Smooth muscle cell (in vitro differentiated cells): ENCODE measurements around the gene RLF. TPM values are rescaled to one million over a fixed set of nuclear protein-coding genes. Genes with fewer than 3 reads are reported as not detected.
A peak's percentile ranks its signal among the peaks of the same experiment; 100 is the strongest.

Experiments
- DNase-seq: peaks from one replicate; lab custom pipeline; 2025; ENCODE audit not compliant: unreplicated experiment; lab: John Stamatoyannopoulos, UW
- H2AFZ ChIP-seq: fragments of 200-600 bp; sonication (generic); 2 replicates; pipeline ENCODE4 v1.6.0; 2016; ENCODE audit warnings: antibody characterized with exemption, low read depth, mild to moderate bottlenecking
- H3F3A ChIP-seq: fragments of 200-600 bp; sonication (generic); 2 replicates; pipeline ENCODE4 v1.6.0; 2017; ENCODE audit warnings: antibody characterized with exemption, low read depth
- H3K27ac ChIP-seq: fragments of 200-600 bp; sonication (generic); 2 replicates; pipeline ENCODE4 v1.5.1; 2016; ENCODE audit warnings: low read depth, mild to moderate bottlenecking
- H3K27me3 ChIP-seq: fragments of 200-600 bp; sonication (generic); 2 replicates; pipeline ENCODE4 v1.6.1; 2016; ENCODE audit warnings: low read depth, mild to moderate bottlenecking
- H3K36me3 ChIP-seq: fragments of 200-600 bp; sonication (generic); 2 replicates; pipeline ENCODE4 v1.5.1; 2016; ENCODE audit warnings: low read depth
- H3K4me1 ChIP-seq: fragments of 200-600 bp; sonication (generic); 2 replicates; pipeline ENCODE4 v1.5.1; 2016; ENCODE audit warnings: low read depth
- H3K4me2 ChIP-seq: fragments of 200-600 bp; sonication (generic); 2 replicates; pipeline ENCODE4 v1.6.0; 2016; ENCODE audit warnings: mild to moderate bottlenecking
- H3K4me3 ChIP-seq: fragments of 200-600 bp; sonication (generic); 2 replicates; pipeline ENCODE4 v1.5.1; 2016; ENCODE audit warnings: mild to moderate bottlenecking
- H3K79me2 ChIP-seq: fragments of 200-600 bp; sonication (generic); 2 replicates; pipeline ENCODE4 v1.6.0; 2016; ENCODE audit warnings: low read depth, mild to moderate bottlenecking
- H3K9ac ChIP-seq: fragments of 200-600 bp; sonication (generic); 2 replicates; pipeline ENCODE4 v1.6.0; 2016; ENCODE audit warnings: low read depth
- H3K9me3 ChIP-seq: fragments of 200-600 bp; sonication (generic); replicated peaks from 2 replicates; pipeline ENCODE4 v1.5.1; 2016; ENCODE audit warnings: low read depth
- H4K20me1 ChIP-seq: fragments of 200-600 bp; sonication (generic); 2 replicates; pipeline ENCODE4 v1.6.0; 2016; ENCODE audit warnings: low read depth
- CTCF ChIP-seq: fragments of 200-600 bp; sonication (generic); IDR thresholded peaks from 2 replicates; pipeline ENCODE4 v1.5.1; 2017; ENCODE audit warnings: borderline replicate concordance, mild to moderate bottlenecking, antibody characterized with exemption; ENCODE audit not compliant: insufficient read depth, poor library complexity, severe bottlenecking
- WGBS: methylation state at CpG from one replicate; pipeline ENCODE4 v1.1.7; 2016; ENCODE audit warnings: low lambda C conversion rate; 5-methylcytosine and 5-hydroxymethylcytosine counted together
- polyA plus RNA-seq: library from polyadenylated mRNA; unstranded; fragments of >200 nt; fragmentation: Nextera tagmentation; extraction: Ambion mirVana; gene quantifications from 2 replicates; pipeline ENCODE4 v1.2.1, GENCODE V29; 2016
- total RNA-seq: library from RNA; depleted of rRNA; stranded (reverse); fragments of >200 nt; gene quantifications from 2 replicates; pipeline ENCODE4 v1.2.3, GENCODE V29; 2014

RLF gene
- total and polyA plus RNA-seq, 2 experiments from 2014 or later = 8.2 to 35.2 TPM

GRCh38 chr1:40239626-40240025 is 78.4 kb downstream of the RLF start:
- 91% methylated on average over 1 of the region's 1 CpG for WGBS
- Histone ChIP-seq H4K20me1 (peaks cover 31% of the 10 kb centered on the region), H3K9ac (no peak overlapping the region), H3K4me1 (no peaks in the 10 kb centered on the region), H3K79me2 (no peaks in the 10 kb centered on the region), H2AFZ (no peak overlapping the region), H3K9me3 (no peaks in the 10 kb centered on the region), H3K27ac (peak overlapping the region; percentile 9), H3K4me3 (no peak overlapping the region), H3K36me3 (peaks cover 23% of the 10 kb centered on the region), H3K27me3 (no peaks in the 10 kb centered on the region), H3F3A (peaks cover 24% of the 10 kb centered on the region), H3K4me2 (no peak overlapping the region)
- no peak for DNase-seq
- TF ChIP-seq CTCF = no peak

- no peaks in the 10 kb centered on the region for H3K9me3 ChIP-seq
- H3K4me1 ChIP-seq = no peaks in the 10 kb centered on the region
- H3F3A ChIP-seq = peaks cover 24% of the 10 kb centered on the region
- H3K4me2 ChIP-seq = no peak overlapping the region
- H4K20me1 ChIP-seq = peaks cover 31% of the 10 kb centered on the region
- H2AFZ ChIP-seq = no peak overlapping the region
- H3K27me3 ChIP-seq = no peaks in the 10 kb centered on the region
- H3K4me3 ChIP-seq = no peak overlapping the region
- no peak overlapping the region for H3K9ac ChIP-seq
- peaks cover 21% of the 10 kb centered on the region for H3K36me3 ChIP-seq
- H3K79me2 ChIP-seq = no peaks in the 10 kb centered on the region
- no peak for TF ChIP-seq CTCF
- no peak for DNase-seq
- H3K27ac ChIP-seq = peak overlapping the region; percentile 70
- 97% methylated on average over 2 of the region's 2 CpGs for WGBS
Measured at GRCh38 chr1:40240390-40240789, 79.2 kb downstream of the RLF start.

DNA sequence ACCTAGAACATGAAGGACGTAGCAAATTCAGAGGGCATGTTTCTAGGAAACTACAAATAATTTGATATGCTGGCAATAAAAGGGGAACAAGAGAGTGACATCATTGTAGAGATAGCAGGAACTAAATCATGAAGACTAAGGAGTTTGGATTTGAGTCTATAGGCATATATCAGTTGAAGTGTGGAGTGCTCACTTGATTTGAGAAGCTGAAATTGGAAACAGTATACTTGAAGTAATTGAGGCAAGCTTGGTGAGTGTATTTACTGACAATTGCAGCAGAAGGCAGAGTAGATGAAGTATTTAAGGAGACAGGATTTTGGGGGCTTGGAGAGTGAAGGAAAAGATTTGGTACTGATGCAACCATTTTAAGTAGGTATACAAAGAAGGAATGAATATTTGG is 80.2 kb downstream of the RLF start:
- H3K36me3 ChIP-seq = peaks cover 11% of the 10 kb centered on the region
- no peak overlapping the region for H3K9ac ChIP-seq
- H3K4me1 ChIP-seq = no peaks in the 10 kb centered on the region
- H3K4me2 ChIP-seq = peak overlapping the region; percentile 32
- H3K27ac ChIP-seq = peak overlapping the region; percentile 70
- no peak overlapping the region for H3K4me3 ChIP-seq
- peaks cover 27% of the 10 kb centered on the region for H4K20me1 ChIP-seq
- no peak for TF ChIP-seq CTCF
- no peak overlapping the region for H2AFZ ChIP-seq
- H3K79me2 ChIP-seq = no peaks in the 10 kb centered on the region
- no peaks in the 10 kb centered on the region for H3K9me3 ChIP-seq
- peaks cover 24% of the 10 kb centered on the region for H3F3A ChIP-seq
- no peaks in the 10 kb centered on the region for H3K27me3 ChIP-seq
- no peak for DNase-seq
- 93% methylated on average over 1 of the region's 1 CpG for WGBS

GRCh38 chr1:40243351-40243750 is 82.2 kb downstream of the RLF start:
- 93% methylated on average over 2 of the region's 2 CpGs for WGBS
- no peak overlapping the region for H3K9ac ChIP-seq

More at GRCh38 chr1:40243351-40243750, 82.2 kb downstream of the RLF start:
- Histone ChIP-seq H3K36me3 (no peaks in the 10 kb centered on the region), H3K27ac (no peak overlapping the region), H3K9me3 (no peaks in the 10 kb centered on the region), H3F3A (peaks cover 24% of the 10 kb centered on the region), H3K4me1 (no peaks in the 10 kb centered on the region), H4K20me1 (peaks cover 10% of the 10 kb centered on the region), H3K27me3 (no peaks in the 10 kb centered on the region), H3K79me2 (no peaks in the 10 kb centered on the region), H3K4me3 (no peak overlapping the region), H2AFZ (no peak overlapping the region), H3K4me2 (no peak overlapping the region)
- no peak for DNase-seq
- TF ChIP-seq CTCF = no peak
